Pancreas (tissue), 10 donors: ENCODE data around the gene TSPAN14. TPM values are rescaled to one million over a fixed set of nuclear protein-coding genes. Genes with fewer than 3 reads are reported as not detected.
A peak's percentile ranks its signal among the peaks of the same experiment; 100 is the strongest.

Experiments used
- ATAC-seq, 4 donors: fragments of 200-7000 bp; cut with Tn5 transposase; one replicate each; pipeline versions ENCODE4 v1.8.0 to v1.9.1; 2020; ENCODE audit warnings: mild to moderate bottlenecking in 4 of 4, moderate library complexity in 4 of 4
- DNase-seq, 6 donors: peaks; one replicate each; pipeline ENCODE4 v3.0.0-alpha.2; 2020
- FAIRE-seq: peaks from 2 replicates; lab custom pipeline; 2012; peaks lifted over from hg19 to GRCh38; lab: Jason Lieb, UNC
- H3K27ac ChIP-seq, 4 donors: fragments of 200-600 bp; sonication (generic); 1 replicate in 3 of 4; 2 replicates in 1 of 4; pipeline versions ENCODE4 v1.5.0 to v1.8.0; 2020
- H3K27me3 ChIP-seq, 4 donors: fragments of 200-600 bp; one replicate each; pipeline ENCODE4 v1.8.0; 2021
- H3K36me3 ChIP-seq, 3 donors: fragments of 200-600 bp; sonication (generic) in 1 of 3; one replicate each; pipeline versions ENCODE4 v1.5.0 to v1.8.0; 2020 to 2021
- H3K4me1 ChIP-seq, 3 donors: fragments of 200-600 bp; one replicate each; pipeline ENCODE4 v1.8.0; 2021
- H3K4me3 ChIP-seq, 4 donors: fragments of 200-600 bp; sonication (generic) in 2 of 4; one replicate each; pipeline versions ENCODE4 v1.5.0 to v1.8.0; 2020 to 2021
- H3K9me3 ChIP-seq, 4 donors: fragments of 200-600 bp; one replicate each; pipeline ENCODE4 v1.8.0; 2021
- WGBS, 2 donors: extraction: QIAGEN DNeasy Blood & Tissue Kit; methylation state at CpG; one replicate each; pipeline ENCODE4 v1.1.7; 2013; 5-methylcytosine and 5-hydroxymethylcytosine counted together
- intact Hi-C, 3 donors: fragments of 100-400 bp; cut with DNase I; formaldehyde crosslinking; loops; one replicate each; pipeline versions ENCODE4 v1.11.1 to v1.14.2; 2022
- polyA plus RNA-seq, 2 donors: library from polyadenylated mRNA; stranded (reverse); fragments of 200-250 nt; gene quantifications; one replicate each; pipeline ENCODE4 v1.2.3, GENCODE V29; 2013
- total RNA-seq, 6 donors: library from RNA; stranded (reverse); fragmentation: NEBNext Ultra II Directional in 4 of 6; extraction: Animal tissue kit (Norgen Biotek cat#: 25700) in 4 of 6; gene quantifications; one replicate each; pipeline versions ENCODE4 v1.2.1 to v1.2.4, GENCODE V29; 2021 to 2023
- TF ChIP-seq, protein P1 (sequence below), 4 donors: fragments of 200-600 bp; sonication (generic) in 3 of 4; IDR thresholded peaks; one replicate each; pipeline versions ENCODE4 v1.5.0 to v1.8.0; 2021; ENCODE audit warnings: antibody characterized with exemption in 4 of 4
- donor health status: healthy with polysubstance abuse.
- donor health status: DM: no; HTN: no; CAD: no; lungs with moderate emphysema.
- donor health status: DM: no; HTN: no; CAD: no.
- donor health status: control.
- donor health status: control.
- donor health status: Bipolar disorder and iron deficiency.
- donor health status: DM: yes; HTN: yes; CAD: no.
- donor health status: DM: no; HTN: no; CAD: no.
- donor health status: DM: no; HTN: no; CAD: no.
- donor health status: DM: yes; HTN: yes; CAD: no.

TSPAN14 gene
- total and polyA plus RNA-seq, 8 donors: 10.6 to 61.9 (median 23.2) TPM

DNA sequence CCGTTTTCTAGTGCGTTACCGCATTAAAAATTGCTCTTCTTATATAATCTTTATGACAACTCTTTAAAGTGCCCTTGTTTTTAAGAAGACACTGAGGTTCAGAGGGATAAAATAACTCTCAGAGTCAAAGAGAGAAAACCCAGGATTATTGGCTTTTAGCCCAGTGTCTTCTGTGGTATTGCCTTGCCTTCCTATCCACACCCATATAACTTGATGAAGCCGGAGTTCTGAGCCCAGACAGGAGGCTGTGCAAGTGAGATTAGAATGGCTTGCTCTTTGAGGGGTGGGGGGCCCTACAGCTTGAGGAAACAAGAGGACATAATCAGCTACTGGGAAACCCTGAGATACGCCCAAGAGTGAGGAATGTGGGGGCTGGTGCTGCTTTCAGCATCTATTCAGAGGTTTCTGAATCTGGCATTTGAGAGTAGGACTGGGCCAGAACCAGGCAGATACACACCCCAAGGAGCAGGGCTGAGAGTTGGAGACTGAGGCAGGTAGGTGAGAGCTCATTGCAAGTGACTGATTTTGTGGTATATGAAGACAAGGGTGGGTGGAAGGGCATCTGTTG is 43.4 kb upstream of the TSPAN14 start:
- intact Hi-C loops: no loop called here
- TF ChIP-seq, protein P1, sequence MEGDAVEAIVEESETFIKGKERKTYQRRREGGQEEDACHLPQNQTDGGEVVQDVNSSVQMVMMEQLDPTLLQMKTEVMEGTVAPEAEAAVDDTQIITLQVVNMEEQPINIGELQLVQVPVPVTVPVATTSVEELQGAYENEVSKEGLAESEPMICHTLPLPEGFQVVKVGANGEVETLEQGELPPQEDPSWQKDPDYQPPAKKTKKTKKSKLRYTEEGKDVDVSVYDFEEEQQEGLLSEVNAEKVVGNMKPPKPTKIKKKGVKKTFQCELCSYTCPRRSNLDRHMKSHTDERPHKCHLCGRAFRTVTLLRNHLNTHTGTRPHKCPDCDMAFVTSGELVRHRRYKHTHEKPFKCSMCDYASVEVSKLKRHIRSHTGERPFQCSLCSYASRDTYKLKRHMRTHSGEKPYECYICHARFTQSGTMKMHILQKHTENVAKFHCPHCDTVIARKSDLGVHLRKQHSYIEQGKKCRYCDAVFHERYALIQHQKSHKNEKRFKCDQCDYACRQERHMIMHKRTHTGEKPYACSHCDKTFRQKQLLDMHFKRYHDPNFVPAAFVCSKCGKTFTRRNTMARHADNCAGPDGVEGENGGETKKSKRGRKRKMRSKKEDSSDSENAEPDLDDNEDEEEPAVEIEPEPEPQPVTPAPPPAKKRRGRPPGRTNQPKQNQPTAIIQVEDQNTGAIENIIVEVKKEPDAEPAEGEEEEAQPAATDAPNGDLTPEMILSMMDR (IDR thresholded peaks at IDR 0.05): no peak
- 87 to 88% methylated on average over 5 of the region's 5 CpGs for WGBS, 2 donors
- H3K27me3 ChIP-seq: no peaks in the 10 kb centered on the region
- DNase-seq (no peak), FAIRE-seq (no peak), ATAC-seq (no peak)
- H3K36me3 ChIP-seq: no peaks in the 10 kb centered on the region
- no peak overlapping the region for H3K4me3 ChIP-seq
- peaks cover 0 to 14% (median 7%) of the 10 kb centered on the region in 3 donors for H3K4me1 ChIP-seq
- no peak overlapping the region for H3K27ac ChIP-seq
- no peaks in the 10 kb centered on the region for H3K9me3 ChIP-seq

DNA sequence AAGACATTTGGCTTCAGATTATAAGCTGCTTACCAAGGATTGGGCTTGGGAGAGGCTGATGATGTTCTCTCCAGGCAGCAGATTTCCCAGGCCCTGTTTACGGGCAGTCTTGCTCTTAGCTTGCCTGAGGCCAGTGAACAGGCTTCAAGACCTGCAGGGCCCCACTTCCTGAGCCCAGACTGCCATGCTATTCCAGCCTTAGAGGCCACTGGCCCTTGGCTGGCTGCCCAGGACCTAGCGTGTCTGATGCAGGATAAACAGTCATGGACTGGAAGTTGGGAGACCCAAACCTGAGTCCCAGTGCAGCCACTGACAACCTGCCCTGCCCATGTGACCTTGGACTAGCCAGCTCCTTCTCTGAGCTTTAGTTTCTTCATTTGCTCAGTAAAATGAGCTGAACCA is 42.8 kb upstream of the TSPAN14 start:
- H3K4me1 ChIP-seq: peaks cover 0 to 14% (median 7%) of the 10 kb centered on the region in 3 donors

DNA sequence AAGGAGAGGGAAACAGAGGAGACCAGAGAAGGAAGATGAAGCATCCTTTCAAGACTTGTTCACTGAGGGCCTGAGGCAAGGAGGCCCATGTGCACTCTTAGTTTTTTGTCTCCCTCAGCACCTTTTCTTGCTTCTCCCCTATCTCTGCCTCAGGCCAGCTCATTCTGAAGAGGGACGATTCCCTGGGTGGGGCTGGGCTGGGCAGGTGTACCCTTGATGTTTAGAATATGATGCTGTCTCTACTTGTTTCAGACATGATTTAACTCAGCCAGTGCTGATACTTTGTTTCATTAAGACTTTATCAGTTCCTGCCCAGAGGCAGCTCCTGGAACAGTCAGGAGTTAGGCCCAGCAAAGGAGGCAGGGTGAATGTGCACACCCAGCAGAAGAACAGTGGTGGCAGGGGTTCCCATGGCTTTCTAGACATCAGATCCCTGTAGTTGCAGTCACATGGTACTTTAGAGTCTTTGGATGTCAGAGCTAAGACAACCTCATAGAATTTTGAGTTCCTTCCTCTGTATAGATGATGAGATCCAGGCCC is 42.4 kb upstream of the TSPAN14 start:
- intact Hi-C loops: no loop called here
- H3K4me3 ChIP-seq: no peak overlapping the region
- no peaks in the 10 kb centered on the region for H3K27me3 ChIP-seq
- H3K4me1 ChIP-seq: peaks cover 0 to 14% (median 7%) of the 10 kb centered on the region in 3 donors
- no peak for ATAC-seq
- H3K36me3 ChIP-seq: no peaks in the 10 kb centered on the region
- DNase-seq: no peak
- TF ChIP-seq, protein P1 (IDR thresholded peaks at IDR 0.05): no peak
- no peak for FAIRE-seq
- no peak overlapping the region for H3K27ac ChIP-seq
- 90 to 93% methylated on average over 1 of the region's 1 CpG for WGBS, 2 donors
- no peaks in the 10 kb centered on the region for H3K9me3 ChIP-seq

More for the DNA sequence above, 42.8 kb upstream of the TSPAN14 start:
- WGBS, 2 donors: 41 to 47% methylated on average over 2 of the region's 2 CpGs
- Histone ChIP-seq H3K9me3 (no peaks in the 10 kb centered on the region), H3K36me3 (no peaks in the 10 kb centered on the region), H3K4me3 (no peak overlapping the region), H3K27ac (no peak overlapping the region), H3K27me3 (no peaks in the 10 kb centered on the region)
- DNase-seq (peak; percentile 29 to 85 (median 60)), FAIRE-seq (no peak), ATAC-seq (peak in 1 of 4 donors; percentile 1)
- TF ChIP-seq, protein P1 (IDR thresholded peaks at IDR 0.05): no peak
- intact Hi-C loops: no loop called here

DNA sequence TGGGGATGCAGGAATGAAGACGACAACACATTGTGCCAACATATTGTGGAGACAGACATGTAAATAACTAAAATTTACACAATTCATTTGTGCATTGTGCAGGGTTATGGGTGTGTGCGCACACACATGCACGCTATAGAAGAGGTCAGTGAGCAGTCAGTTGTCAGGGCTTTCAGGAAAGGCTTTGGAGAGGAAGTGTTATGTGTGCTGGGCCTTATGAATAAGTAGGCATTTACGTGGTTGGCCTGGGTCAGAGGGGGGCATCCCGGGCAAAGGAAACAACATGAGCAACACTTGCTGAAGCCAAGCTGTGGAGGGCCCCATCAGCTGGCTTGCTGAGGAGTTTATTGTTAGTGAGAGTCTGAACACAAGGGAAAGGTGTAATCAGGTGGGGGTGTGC is 41.6 kb upstream of the TSPAN14 start:
- peaks cover 0 to 14% (median 7%) of the 10 kb centered on the region in 3 donors for H3K4me1 ChIP-seq
- no peaks in the 10 kb centered on the region for H3K27me3 ChIP-seq
- DNase-seq: no peak
- H3K27ac ChIP-seq: no peak overlapping the region
- H3K36me3 ChIP-seq: no peaks in the 10 kb centered on the region
- WGBS, 2 donors: 88 to 89% methylated on average over 5 of the region's 5 CpGs
- no peaks in the 10 kb centered on the region for H3K9me3 ChIP-seq
- intact Hi-C loops: no loop called here
- no peak for FAIRE-seq
- no peak overlapping the region for H3K4me3 ChIP-seq
- no peak for ATAC-seq
- TF ChIP-seq, protein P1 (IDR thresholded peaks at IDR 0.05): no peak
